ENCODE data around the gene NCMAP.

Gene NCMAP

GRCh38 chr1:24578846-24579245 is 23.0 kb downstream of the NCMAP start:
- H3K27ac ChIP-seq (ENCODE audit: low read length), result no peak overlapping the region
- no peak overlapping the region for H3K9ac ChIP-seq (ENCODE audit: low read length)
- no peaks in the 10 kb centered on the region for H3K9me3 ChIP-seq (ENCODE audit: control insufficient read depth, low read depth, low read length)
- no peak overlapping the region for H3K4me3 ChIP-seq (ENCODE audit: low read length)
- no peaks in the 10 kb centered on the region for H3K36me3 ChIP-seq (ENCODE audit: control insufficient read depth, low read depth, low read length)
- H3K27me3 ChIP-seq (ENCODE audit: control insufficient read depth, insufficient read depth, low read length), result no peaks in the 10 kb centered on the region
- no peaks in the 10 kb centered on the region for H3K4me1 ChIP-seq (ENCODE audit: control insufficient read depth, low read depth, low read length)

GRCh38 chr1:24580756-24581155 is 24.9 kb downstream of the NCMAP start:
- Histone ChIP-seq H3K27me3 (ENCODE audit: control insufficient read depth, insufficient read depth, low read length) (no peaks in the 10 kb centered on the region), H3K27ac (ENCODE audit: low read length) (no peak overlapping the region), H3K36me3 (ENCODE audit: control insufficient read depth, low read depth, low read length) (no peaks in the 10 kb centered on the region), H3K4me3 (ENCODE audit: low read length) (no peak overlapping the region), H3K4me1 (ENCODE audit: control insufficient read depth, low read depth, low read length) (no peaks in the 10 kb centered on the region), H3K9ac (ENCODE audit: low read length) (no peak overlapping the region), H3K9me3 (ENCODE audit: control insufficient read depth, low read depth, low read length) (no peaks in the 10 kb centered on the region)

GRCh38 chr1:24584171-24584647 is 28.3 kb downstream of the NCMAP start:
- Histone ChIP-seq H3K36me3 (ENCODE audit: control insufficient read depth, low read depth, low read length) (no peaks in the 10 kb centered on the region), H3K27ac (ENCODE audit: low read length) (no peak overlapping the region), H3K4me3 (ENCODE audit: low read length) (no peak overlapping the region), H3K27me3 (ENCODE audit: control insufficient read depth, insufficient read depth, low read length) (no peaks in the 10 kb centered on the region), H3K4me1 (ENCODE audit: control insufficient read depth, low read depth, low read length) (no peaks in the 10 kb centered on the region), H3K9ac (ENCODE audit: low read length) (no peak overlapping the region), H3K9me3 (ENCODE audit: control insufficient read depth, low read depth, low read length) (no peaks in the 10 kb centered on the region)

GRCh38 chr1:24586119-24586518 is 30.2 kb downstream of the NCMAP start:
- no peaks in the 10 kb centered on the region for H3K27me3 ChIP-seq (ENCODE audit: control insufficient read depth, insufficient read depth, low read length)

DNA sequence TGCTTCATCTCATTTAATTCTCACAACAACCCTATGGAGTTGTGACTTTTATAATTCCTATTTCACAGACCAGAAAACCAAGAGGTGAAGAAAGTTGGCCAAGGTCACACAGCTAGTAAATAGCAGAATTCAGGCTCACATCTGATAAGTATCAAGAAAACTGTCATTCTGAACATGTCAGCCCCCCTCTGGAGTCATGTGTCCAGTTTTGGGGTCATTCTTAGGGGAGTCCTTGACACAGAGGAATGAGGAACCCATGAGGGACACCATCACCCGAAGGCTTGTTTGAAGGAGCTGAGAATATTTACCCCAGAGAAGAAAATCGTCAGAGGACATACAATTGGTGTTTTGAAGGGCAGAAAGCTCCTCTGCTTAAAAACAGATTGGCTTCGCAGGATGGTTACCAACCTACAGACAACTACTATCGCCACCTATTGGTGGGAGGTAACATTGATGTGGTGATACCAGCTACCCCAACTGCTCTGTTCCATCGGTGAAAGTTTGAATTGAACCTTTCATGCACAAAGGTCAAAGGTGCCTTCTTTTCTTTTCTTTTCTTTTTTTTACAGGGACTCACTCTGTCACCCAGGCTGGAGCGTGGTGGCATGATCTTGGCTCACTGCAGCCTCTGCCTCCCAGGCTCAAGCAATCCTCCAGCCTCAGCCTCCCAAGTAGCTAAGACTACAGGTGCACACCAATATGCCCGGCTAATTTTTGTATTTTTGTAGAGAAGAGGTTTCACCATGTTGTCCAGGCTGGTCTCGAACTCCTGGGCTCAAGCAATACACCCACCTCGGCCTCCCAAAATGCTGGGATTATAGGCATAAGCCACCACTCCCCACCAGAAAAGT is 31.3 kb downstream of the NCMAP start:
- Histone ChIP-seq H3K4me3 (ENCODE audit: low read length) (no peak overlapping the region), H3K9ac (ENCODE audit: low read length) (no peak overlapping the region), H3K27ac (ENCODE audit: low read length) (no peak overlapping the region), H3K36me3 (ENCODE audit: control insufficient read depth, low read depth, low read length) (no peaks in the 10 kb centered on the region), H3K27me3 (ENCODE audit: control insufficient read depth, insufficient read depth, low read length) (no peaks in the 10 kb centered on the region), H3K4me1 (ENCODE audit: control insufficient read depth, low read depth, low read length) (no peaks in the 10 kb centered on the region), H3K9me3 (ENCODE audit: control insufficient read depth, low read depth, low read length) (no peaks in the 10 kb centered on the region)

More at GRCh38 chr1:24586119-24586518, 30.2 kb downstream of the NCMAP start:
- H3K4me3 ChIP-seq (ENCODE audit: low read length), result no peak overlapping the region
- no peak overlapping the region for H3K9ac ChIP-seq (ENCODE audit: low read length)
- H3K9me3 ChIP-seq (ENCODE audit: control insufficient read depth, low read depth, low read length), result no peaks in the 10 kb centered on the region
- H3K4me1 ChIP-seq (ENCODE audit: control insufficient read depth, low read depth, low read length), result no peaks in the 10 kb centered on the region
- no peak overlapping the region for H3K27ac ChIP-seq (ENCODE audit: low read length)
- no peaks in the 10 kb centered on the region for H3K36me3 ChIP-seq (ENCODE audit: control insufficient read depth, low read depth, low read length)

GRCh38 chr1:24588573-24588972 is 32.7 kb downstream of the NCMAP start:
- H3K4me1 ChIP-seq (ENCODE audit: control insufficient read depth, low read depth, low read length), result no peaks in the 10 kb centered on the region
- no peaks in the 10 kb centered on the region for H3K9me3 ChIP-seq (ENCODE audit: control insufficient read depth, low read depth, low read length)
- no peak overlapping the region for H3K27ac ChIP-seq (ENCODE audit: low read length)
- no peaks in the 10 kb centered on the region for H3K36me3 ChIP-seq (ENCODE audit: control insufficient read depth, low read depth, low read length)
- H3K9ac ChIP-seq (ENCODE audit: low read length), result no peak overlapping the region
- no peaks in the 10 kb centered on the region for H3K27me3 ChIP-seq (ENCODE audit: control insufficient read depth, insufficient read depth, low read length)
- no peak overlapping the region for H3K4me3 ChIP-seq (ENCODE audit: low read length)

- Histone ChIP-seq H3K9me3 (ENCODE audit: control insufficient read depth, low read depth, low read length) (no peaks in the 10 kb centered on the region), H3K4me1 (ENCODE audit: control insufficient read depth, low read depth, low read length) (no peaks in the 10 kb centered on the region), H3K9ac (ENCODE audit: low read length) (no peak overlapping the region), H3K27ac (ENCODE audit: low read length) (no peak overlapping the region), H3K27me3 (ENCODE audit: control insufficient read depth, insufficient read depth, low read length) (no peaks in the 10 kb centered on the region), H3K36me3 (ENCODE audit: control insufficient read depth, low read depth, low read length) (no peaks in the 10 kb centered on the region), H3K4me3 (ENCODE audit: low read length) (no peak overlapping the region)
Measured at GRCh38 chr1:24589200-24589599, 33.3 kb downstream of the NCMAP start.

DNA sequence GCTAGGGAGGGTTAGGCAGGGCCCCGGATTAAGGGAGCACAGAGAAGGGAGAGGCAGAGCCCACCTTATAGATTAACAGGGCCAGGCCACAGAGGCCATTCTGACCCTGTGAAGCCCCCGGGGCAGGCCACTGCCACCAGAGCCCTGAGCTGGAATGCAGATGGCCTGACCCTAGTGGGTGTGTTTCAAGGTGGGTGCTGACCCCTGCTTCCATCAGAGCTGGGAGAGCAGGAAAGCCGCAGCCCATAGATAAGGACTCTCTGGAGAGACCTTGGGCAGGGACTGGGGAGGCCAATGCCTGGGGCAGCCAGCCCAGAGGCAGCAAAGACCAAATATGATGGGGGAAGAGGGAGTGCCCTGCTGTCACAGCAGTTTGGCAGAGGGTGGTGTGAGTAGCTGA is 35.9 kb downstream of the NCMAP start:
- Histone ChIP-seq H3K27ac (ENCODE audit: low read length) (no peak overlapping the region), H3K4me3 (ENCODE audit: low read length) (no peak overlapping the region), H3K4me1 (ENCODE audit: control insufficient read depth, low read depth, low read length) (no peaks in the 10 kb centered on the region), H3K9ac (ENCODE audit: low read length) (no peak overlapping the region), H3K36me3 (ENCODE audit: control insufficient read depth, low read depth, low read length) (no peaks in the 10 kb centered on the region), H3K27me3 (ENCODE audit: control insufficient read depth, insufficient read depth, low read length) (no peaks in the 10 kb centered on the region), H3K9me3 (ENCODE audit: control insufficient read depth, low read depth, low read length) (no peaks in the 10 kb centered on the region)

GRCh38 chr1:24594328-24594598 is 38.4 kb downstream of the NCMAP start:
- H3K27ac ChIP-seq (ENCODE audit: low read length), result no peak overlapping the region
- H3K9me3 ChIP-seq (ENCODE audit: control insufficient read depth, low read depth, low read length), result no peaks in the 10 kb centered on the region
- H3K9ac ChIP-seq (ENCODE audit: low read length), result no peak overlapping the region
- H3K4me1 ChIP-seq (ENCODE audit: control insufficient read depth, low read depth, low read length), result no peaks in the 10 kb centered on the region
- H3K4me3 ChIP-seq (ENCODE audit: low read length), result no peak overlapping the region
- H3K36me3 ChIP-seq (ENCODE audit: control insufficient read depth, low read depth, low read length), result no peaks in the 10 kb centered on the region
- no peaks in the 10 kb centered on the region for H3K27me3 ChIP-seq (ENCODE audit: control insufficient read depth, insufficient read depth, low read length)

DNA sequence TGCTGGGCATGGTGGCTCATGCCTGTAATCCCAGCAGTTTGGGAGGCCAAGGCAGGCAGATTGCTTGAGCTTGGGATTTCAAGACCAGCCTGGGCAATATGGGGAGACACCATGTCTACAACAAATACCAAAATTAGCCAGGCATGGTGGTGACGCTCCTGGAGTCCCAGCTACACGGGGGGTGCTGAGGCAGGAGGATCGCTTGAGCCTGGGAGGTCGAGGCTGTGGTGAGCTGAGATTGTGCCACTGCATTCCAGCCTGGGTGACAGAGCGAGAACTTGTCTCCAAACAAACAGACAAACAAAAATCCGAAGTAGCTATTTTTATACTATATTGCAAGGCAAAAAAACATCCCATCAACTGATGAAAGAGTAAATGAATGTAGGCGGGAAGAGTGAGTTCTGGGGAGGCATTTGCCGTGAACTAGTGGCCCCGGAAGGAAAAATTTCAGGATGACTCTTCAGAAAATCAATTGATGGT is 40.6 kb downstream of the NCMAP start:
- Histone ChIP-seq H3K4me1 (ENCODE audit: control insufficient read depth, low read depth, low read length) (no peaks in the 10 kb centered on the region), H3K4me3 (ENCODE audit: low read length) (no peak overlapping the region), H3K9me3 (ENCODE audit: control insufficient read depth, low read depth, low read length) (no peaks in the 10 kb centered on the region), H3K27ac (ENCODE audit: low read length) (no peak overlapping the region), H3K36me3 (ENCODE audit: control insufficient read depth, low read depth, low read length) (no peaks in the 10 kb centered on the region), H3K27me3 (ENCODE audit: control insufficient read depth, insufficient read depth, low read length) (no peaks in the 10 kb centered on the region), H3K9ac (ENCODE audit: low read length) (no peak overlapping the region)

DNA sequence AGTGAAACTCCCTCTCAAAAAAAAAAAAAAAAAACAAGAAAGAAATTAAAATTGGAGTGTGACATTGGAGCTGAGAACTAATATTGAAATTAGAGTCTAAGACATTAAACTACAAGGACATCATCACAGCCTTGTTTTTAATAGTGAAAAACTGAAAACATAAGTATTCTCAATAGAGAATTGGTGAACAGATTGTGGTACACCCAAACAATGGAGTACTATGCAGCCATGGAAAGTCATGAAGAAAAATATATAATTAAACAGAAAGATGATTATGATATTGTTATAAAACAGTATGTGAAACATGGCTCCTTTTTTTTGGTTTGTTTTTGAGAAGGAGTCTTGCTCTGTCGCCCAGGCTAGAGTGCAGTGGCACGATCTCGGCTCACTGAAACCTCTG is 43.4 kb downstream of the NCMAP start:
- H3K27ac ChIP-seq (ENCODE audit: low read length), result no peak overlapping the region
- H3K4me3 ChIP-seq (ENCODE audit: low read length), result no peak overlapping the region
- H3K36me3 ChIP-seq (ENCODE audit: control insufficient read depth, low read depth, low read length), result no peaks in the 10 kb centered on the region
- no peak overlapping the region for H3K9ac ChIP-seq (ENCODE audit: low read length)
- H3K9me3 ChIP-seq (ENCODE audit: control insufficient read depth, low read depth, low read length), result no peaks in the 10 kb centered on the region
- H3K4me1 ChIP-seq (ENCODE audit: control insufficient read depth, low read depth, low read length), result no peaks in the 10 kb centered on the region
- H3K27me3 ChIP-seq (ENCODE audit: control insufficient read depth, insufficient read depth, low read length), result no peaks in the 10 kb centered on the region

GRCh38 chr1:24600551-24600950 is 44.7 kb downstream of the NCMAP start:
- H3K27me3 ChIP-seq (ENCODE audit: control insufficient read depth, insufficient read depth, low read length), result no peaks in the 10 kb centered on the region
- H3K36me3 ChIP-seq (ENCODE audit: control insufficient read depth, low read depth, low read length), result no peaks in the 10 kb centered on the region
- no peaks in the 10 kb centered on the region for H3K9me3 ChIP-seq (ENCODE audit: control insufficient read depth, low read depth, low read length)
- H3K9ac ChIP-seq (ENCODE audit: low read length), result no peak overlapping the region
- no peak overlapping the region for H3K4me3 ChIP-seq (ENCODE audit: low read length)
- no peaks in the 10 kb centered on the region for H3K4me1 ChIP-seq (ENCODE audit: control insufficient read depth, low read depth, low read length)
- no peak overlapping the region for H3K27ac ChIP-seq (ENCODE audit: low read length)

Measured in iPS-18a (cell line).